Kidney epithelial cell (primary cell): Measurements from ENCODE around the gene CHST12. TPM values are rescaled to one million over a fixed set of nuclear protein-coding genes. Genes with fewer than 3 reads are reported as not detected.

ENCODE experiments used
- DNase-seq: peaks from one replicate; pipeline ENCODE4 v3.0.0-alpha.2; 2010; ENCODE audit warnings: low read depth
- H3K27me3 ChIP-seq: 2 replicates; pipeline ENCODE4 v1.6.0; 2011; ENCODE audit warnings: low read length; ENCODE audit not compliant: control insufficient read depth, insufficient read depth
- H3K36me3 ChIP-seq: 2 replicates; pipeline ENCODE4 v1.5.1; 2011; ENCODE audit warnings: low read length; ENCODE audit not compliant: control insufficient read depth, insufficient read depth
- H3K4me3 ChIP-seq: 2 replicates; pipeline ENCODE4 v1.5.1; 2011; ENCODE audit warnings: low read depth, mild to moderate bottlenecking, control low read depth, low read length
- total RNA-seq: library from RNA; depleted of rRNA; stranded (reverse); fragments of >200 nt; gene quantifications from 2 replicates; pipeline ENCODE4 v1.2.3, GENCODE V29; 2015
- TF ChIP-seq, protein P1 (sequence below): IDR thresholded peaks from 2 replicates; pipeline ENCODE4 v1.5.1; 2011; ENCODE audit warnings: mild to moderate bottlenecking, moderate library complexity, low read length, control low read depth, inconsistent platforms; ENCODE audit not compliant: insufficient read depth, poor library complexity, severe bottlenecking

Gene CHST12
- total RNA-seq, 1 donor from 2014 or later = 11.6 TPM

DNA sequence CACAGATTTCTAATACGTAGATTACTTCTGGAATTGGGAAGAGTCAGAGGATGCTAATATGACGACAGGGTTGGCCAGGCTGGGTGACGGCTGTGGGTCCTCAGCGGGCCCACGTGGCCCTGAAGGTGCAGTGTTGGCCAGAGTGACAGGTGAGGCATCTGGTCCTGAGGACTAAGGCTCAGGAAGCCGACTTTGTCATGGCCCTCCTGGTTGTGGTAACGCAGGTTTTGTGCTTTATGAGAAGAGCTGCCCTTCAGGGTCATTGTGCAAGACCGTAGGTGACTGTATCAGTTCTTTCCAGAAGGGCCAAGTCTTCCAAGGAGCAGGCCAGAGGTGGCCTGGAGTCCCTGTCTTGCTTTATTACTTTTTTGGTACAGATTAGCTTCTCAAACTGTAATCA is 46.2 kb upstream of the CHST12 start:
- no peak overlapping the region for H3K4me3 ChIP-seq

DNA sequence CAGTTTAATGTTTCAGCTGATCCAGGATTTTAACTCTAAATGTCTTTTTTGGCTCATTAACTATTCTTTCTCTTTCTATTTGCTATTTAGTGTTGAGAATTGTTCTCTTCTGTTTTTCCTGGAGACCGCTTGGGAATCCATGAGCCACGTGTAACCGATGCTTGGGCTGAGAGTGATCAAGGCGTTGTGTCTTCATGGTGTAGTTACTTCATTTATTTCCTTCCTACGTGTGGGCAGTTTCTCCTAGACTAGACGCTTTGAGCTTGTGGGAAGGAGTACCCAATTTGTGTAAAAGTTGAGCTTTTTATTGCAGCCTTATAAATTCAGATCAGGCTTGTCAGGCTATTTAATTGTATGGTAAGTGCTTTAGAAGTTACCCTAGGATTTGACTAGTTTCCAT is 45.8 kb upstream of the CHST12 start:
- TF ChIP-seq, protein P1, sequence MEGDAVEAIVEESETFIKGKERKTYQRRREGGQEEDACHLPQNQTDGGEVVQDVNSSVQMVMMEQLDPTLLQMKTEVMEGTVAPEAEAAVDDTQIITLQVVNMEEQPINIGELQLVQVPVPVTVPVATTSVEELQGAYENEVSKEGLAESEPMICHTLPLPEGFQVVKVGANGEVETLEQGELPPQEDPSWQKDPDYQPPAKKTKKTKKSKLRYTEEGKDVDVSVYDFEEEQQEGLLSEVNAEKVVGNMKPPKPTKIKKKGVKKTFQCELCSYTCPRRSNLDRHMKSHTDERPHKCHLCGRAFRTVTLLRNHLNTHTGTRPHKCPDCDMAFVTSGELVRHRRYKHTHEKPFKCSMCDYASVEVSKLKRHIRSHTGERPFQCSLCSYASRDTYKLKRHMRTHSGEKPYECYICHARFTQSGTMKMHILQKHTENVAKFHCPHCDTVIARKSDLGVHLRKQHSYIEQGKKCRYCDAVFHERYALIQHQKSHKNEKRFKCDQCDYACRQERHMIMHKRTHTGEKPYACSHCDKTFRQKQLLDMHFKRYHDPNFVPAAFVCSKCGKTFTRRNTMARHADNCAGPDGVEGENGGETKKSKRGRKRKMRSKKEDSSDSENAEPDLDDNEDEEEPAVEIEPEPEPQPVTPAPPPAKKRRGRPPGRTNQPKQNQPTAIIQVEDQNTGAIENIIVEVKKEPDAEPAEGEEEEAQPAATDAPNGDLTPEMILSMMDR = no peak
- Histone ChIP-seq H3K4me3 (no peak overlapping the region), H3K36me3 (peaks cover 3% of the 10 kb centered on the region), H3K27me3 (no peaks in the 10 kb centered on the region)
- no peak for DNase-seq

More for the DNA sequence above, 46.2 kb upstream of the CHST12 start:
- Histone ChIP-seq H3K27me3 (no peaks in the 10 kb centered on the region), H3K36me3 (peaks cover 2% of the 10 kb centered on the region)
- TF ChIP-seq, protein P1 = no peak
- DNase-seq = no peak

DNA sequence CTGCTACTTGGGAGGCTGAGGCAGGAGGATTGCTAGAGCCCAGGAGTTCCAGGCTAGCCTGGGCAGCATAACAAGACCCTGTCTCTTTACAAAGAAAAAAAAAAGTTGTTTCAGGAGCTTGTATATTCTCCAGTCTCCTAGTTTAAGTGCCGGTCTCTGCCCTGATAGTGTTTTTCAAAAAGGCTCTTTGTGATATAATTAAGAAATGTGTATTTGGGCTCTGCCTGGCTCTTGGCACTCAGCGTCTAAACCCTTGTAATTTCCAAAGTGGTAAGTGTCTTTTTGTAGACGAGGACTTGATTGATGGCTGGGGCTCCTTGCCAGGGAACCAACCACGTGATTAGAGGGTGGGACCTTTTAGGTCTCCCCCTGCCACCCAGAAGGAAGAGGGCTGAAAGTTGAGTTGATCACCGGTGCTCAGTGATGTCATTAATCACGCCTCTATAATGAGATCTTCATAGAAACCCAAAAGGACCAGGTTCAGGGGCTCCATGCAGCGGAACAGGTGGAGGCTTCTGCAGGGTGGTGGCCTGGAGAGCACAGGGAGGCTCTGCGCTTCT is 44.4 kb upstream of the CHST12 start:
- Histone ChIP-seq H3K4me3 (no peak overlapping the region), H3K27me3 (no peaks in the 10 kb centered on the region), H3K36me3 (peaks cover 4% of the 10 kb centered on the region)
- no peak for DNase-seq
- TF ChIP-seq, protein P1 = no peak

DNA sequence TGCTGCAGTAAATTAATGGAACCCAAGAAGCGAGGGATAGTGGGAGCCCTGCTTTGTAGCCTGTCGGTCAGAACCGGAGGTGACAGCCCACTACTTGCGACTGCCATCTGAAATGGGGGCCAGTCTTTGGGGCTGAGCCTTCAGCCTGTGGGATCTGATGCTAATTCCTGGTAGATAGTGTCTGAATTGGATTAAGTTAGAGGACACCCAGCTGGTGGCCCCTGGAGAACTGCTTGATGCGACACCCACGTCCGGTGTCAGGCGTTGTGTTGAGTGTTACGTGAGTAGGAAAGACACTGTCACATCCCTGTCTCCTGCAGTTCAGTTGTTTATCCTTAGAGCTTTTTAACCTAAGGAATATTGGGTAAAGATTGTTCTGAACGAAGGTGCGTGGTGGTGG is 43.8 kb upstream of the CHST12 start:
- Histone ChIP-seq H3K4me3 (no peak overlapping the region), H3K27me3 (no peaks in the 10 kb centered on the region), H3K36me3 (peaks cover 4% of the 10 kb centered on the region)
- TF ChIP-seq, protein P1 = no peak
- DNase-seq = no peak

DNA sequence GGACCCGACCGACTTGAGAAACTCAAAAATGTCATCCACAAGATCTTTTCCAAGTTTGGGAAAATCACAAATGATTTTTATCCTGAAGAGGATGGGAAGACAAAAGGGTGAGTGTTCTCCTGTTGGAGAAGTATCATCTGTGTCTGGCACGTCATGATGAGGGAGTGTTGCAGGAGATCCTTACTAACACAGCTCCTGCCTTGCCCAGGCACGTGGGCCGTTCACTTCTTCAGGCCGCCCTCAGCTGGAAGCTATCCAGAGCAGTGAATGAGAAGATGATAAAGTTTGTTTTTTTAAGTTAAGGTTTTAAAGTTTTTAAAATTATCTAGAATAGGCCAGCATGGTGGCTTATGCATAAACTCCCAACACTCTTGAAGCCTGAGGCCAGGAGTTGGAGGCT is 42.6 kb upstream of the CHST12 start:
- Histone ChIP-seq H3K36me3 (peaks cover 4% of the 10 kb centered on the region), H3K4me3 (no peak overlapping the region), H3K27me3 (no peaks in the 10 kb centered on the region)
- DNase-seq = no peak
- TF ChIP-seq, protein P1 = no peak
